GM19240 (cell line): ENCODE data around the gene NELL2.
"Not testable (repeated sequence)": the region's sequence is repeated elsewhere in the genome, so short reads cannot be mapped to it uniquely, and the experiment has no call there.

Experiments
- DNase-seq: peaks from one replicate; pipeline ENCODE4 v3.0.0; 2011; ENCODE audit warnings: low spot score; ENCODE audit not compliant: insufficient read length

The NELL2 gene

GRCh38 chr12:44779766-44780165 lies 96.3 kb downstream of the NELL2 start:
- no peak for DNase-seq

GRCh38 chr12:44778863-44779262 lies 97.3 kb downstream of the NELL2 start:
- DNase-seq: no peak

- no peak for DNase-seq
Observed at GRCh38 chr12:44777044-44777443, 99.1 kb downstream of the NELL2 start.

GRCh38 chr12:44775901-44776300 lies 100.2 kb downstream of the NELL2 start:
- no peak for DNase-seq

GRCh38 chr12:44774815-44775411 lies 101.2 kb downstream of the NELL2 start:
- DNase-seq: no peak

GRCh38 chr12:44771485-44772021 lies 104.6 kb downstream of the NELL2 start:
- DNase-seq: no peak

- DNase-seq: no peak
Observed at GRCh38 chr12:44765796-44766195, 110.3 kb downstream of the NELL2 start.

- no peak for DNase-seq
Observed at GRCh38 chr12:44763021-44763420, 113.1 kb downstream of the NELL2 start.

GRCh38 chr12:44759289-44759688 lies 116.8 kb downstream of the NELL2 start:
- no peak for DNase-seq

- no peak for DNase-seq
Observed at GRCh38 chr12:44750468-44750867, 125.6 kb downstream of the NELL2 start.

- no peak for DNase-seq
Observed at GRCh38 chr12:44749566-44749965, 126.5 kb downstream of the NELL2 start.

- no peak for DNase-seq
Observed at GRCh38 chr12:44748950-44749468, 127.1 kb downstream of the NELL2 start.

GRCh38 chr12:44741292-44741980 lies 134.7 kb downstream of the NELL2 start:
- not testable (repeated sequence) for DNase-seq

- DNase-seq: no peak
Observed at GRCh38 chr12:44738051-44738450, 138.1 kb downstream of the NELL2 start.

GRCh38 chr12:44728566-44728965 lies 147.5 kb downstream of the NELL2 start:
- DNase-seq: no peak

- no peak for DNase-seq
Observed at GRCh38 chr12:44720265-44720664, 155.8 kb downstream of the NELL2 start.

- DNase-seq: no peak
Observed at GRCh38 chr12:44717612-44718011, 158.5 kb downstream of the NELL2 start.

- no peak for DNase-seq
Observed at GRCh38 chr12:44716711-44717110, 159.4 kb downstream of the NELL2 start.

GRCh38 chr12:44711736-44712135 lies 164.4 kb downstream of the NELL2 start:
- DNase-seq: no peak

GRCh38 chr12:44709166-44709565 lies 166.9 kb downstream of the NELL2 start:
- DNase-seq: no peak

- no peak for DNase-seq
Observed at GRCh38 chr12:44708218-44708617, 167.9 kb downstream of the NELL2 start.

GRCh38 chr12:44703182-44703910 lies 172.8 kb downstream of the NELL2 start:
- no peak for DNase-seq
